Astrocyte (in vitro differentiated cells and primary cell): ENCODE measurements around the gene GYPC.

Source experiments
- CTCF ChIP-seq: IDR thresholded peaks from 2 replicates; pipeline ENCODE4 v1.5.1; 2011; ENCODE audit warnings: low read depth, mild to moderate bottlenecking, inconsistent platforms, low read length, moderate library complexity; ENCODE audit not compliant: insufficient read depth
- EZH2 ChIP-seq: IDR thresholded peaks from 2 replicates; pipeline ENCODE4 v1.6.1; 2012; ENCODE audit warnings: mild to moderate bottlenecking, low read length, inconsistent platforms; ENCODE audit not compliant: insufficient read depth

GRCh38 chr2:126657148-126657635 is 1.2 kb downstream of the GYPC start:
- TF ChIP-seq CTCF (no peak), EZH2 (no peak)
